GM21423 (cell line): ENCODE data around the gene XAGE2.
"Not testable (repeated sequence)": the region's sequence is repeated elsewhere in the genome, so short reads cannot be mapped to it uniquely, and the experiment has no call there.

Experiments used
- ATAC-seq: cut with Tn5 transposase; IDR thresholded peaks from one replicate; pipeline ENCODE4 v1.9.1; 2021; ENCODE audit warnings: mild to moderate bottlenecking, moderate library complexity; ENCODE audit not compliant: unreplicated experiment

XAGE2 gene, protein sequence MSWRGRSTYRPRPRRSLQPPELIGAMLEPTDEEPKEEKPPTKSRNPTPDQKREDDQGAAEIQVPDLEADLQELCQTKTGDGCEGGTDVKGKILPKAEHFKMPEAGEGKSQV

DNA sequence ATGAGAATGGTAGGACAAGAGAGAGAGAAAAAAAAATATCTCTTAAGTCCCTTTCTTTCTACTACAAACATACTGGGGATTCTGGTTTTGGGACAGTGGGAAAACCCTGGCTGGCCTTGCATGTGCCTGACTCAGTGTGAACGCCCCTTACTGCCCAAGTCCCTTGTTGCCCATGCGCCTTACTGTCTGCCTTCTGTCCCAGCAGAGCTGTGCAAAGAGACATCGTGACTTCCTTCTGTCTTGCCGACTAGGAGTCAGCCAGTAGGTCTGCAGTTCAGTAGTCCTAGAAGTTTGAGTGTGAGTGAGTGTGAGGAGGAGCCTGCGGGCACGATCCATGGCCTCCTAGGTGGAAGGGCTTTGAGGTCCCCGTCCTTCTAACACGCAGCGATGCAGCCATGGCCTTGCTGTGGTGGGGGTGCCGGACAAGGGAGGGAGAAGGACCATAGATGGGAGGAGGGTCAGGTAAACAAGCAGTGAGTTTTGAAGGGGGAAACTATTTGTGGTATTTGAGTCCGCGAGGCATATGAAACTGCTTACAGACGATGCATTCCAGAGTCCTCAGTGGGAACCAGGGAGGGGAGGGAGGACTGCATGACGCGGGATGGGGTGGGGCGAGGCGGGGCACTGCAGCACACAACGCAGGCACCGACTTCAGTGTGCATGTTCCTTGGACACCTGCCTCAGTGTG, at the start of gene XAGE2:
XAGE2 (plus strand) TSS at position 654 of the 688 bp plus-strand sequence. CDS start 994 bp downstream, outside the sequence.
- ATAC-seq = no peak

DNA sequence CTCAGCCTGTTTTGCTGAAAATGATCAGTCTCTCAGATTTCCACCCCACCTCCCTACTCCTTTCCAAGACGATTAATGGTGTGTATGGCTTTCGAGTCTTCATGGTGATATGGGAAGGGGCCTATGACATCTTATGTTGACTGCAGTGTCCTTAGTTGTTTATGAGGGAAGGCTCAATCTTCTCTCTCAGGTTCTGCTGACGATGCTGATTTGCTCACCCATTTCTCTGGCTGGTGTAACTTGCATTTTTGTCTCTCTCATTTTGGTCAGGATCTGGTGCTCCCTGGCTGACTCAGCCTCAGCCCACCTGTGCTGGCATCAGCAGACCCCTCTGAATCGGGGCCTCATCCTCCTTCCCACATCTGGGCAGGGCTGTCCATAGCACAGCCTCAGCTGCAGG, 31.4 kb upstream of the XAGE2 start:
- ATAC-seq = no peak

DNA sequence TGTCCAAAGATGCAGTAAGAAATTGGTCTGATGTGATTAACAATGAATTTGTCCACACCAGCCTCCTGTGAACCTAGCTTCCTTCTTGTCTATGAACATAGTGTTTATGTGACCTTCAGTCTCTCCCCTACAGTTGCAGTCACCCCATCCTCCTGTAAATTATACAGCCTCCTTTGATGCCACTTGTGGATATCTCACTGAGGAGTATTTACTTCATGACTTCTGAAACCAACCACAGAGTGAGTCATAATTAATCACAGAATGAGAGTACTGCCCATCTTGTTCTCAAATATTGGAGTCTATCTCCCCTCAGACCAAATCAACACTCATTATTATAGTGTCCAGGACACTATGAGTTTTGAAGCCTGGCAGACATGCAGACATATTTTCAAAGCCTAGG, 27.3 kb upstream of the XAGE2 start:
- ATAC-seq = no peak

DNA sequence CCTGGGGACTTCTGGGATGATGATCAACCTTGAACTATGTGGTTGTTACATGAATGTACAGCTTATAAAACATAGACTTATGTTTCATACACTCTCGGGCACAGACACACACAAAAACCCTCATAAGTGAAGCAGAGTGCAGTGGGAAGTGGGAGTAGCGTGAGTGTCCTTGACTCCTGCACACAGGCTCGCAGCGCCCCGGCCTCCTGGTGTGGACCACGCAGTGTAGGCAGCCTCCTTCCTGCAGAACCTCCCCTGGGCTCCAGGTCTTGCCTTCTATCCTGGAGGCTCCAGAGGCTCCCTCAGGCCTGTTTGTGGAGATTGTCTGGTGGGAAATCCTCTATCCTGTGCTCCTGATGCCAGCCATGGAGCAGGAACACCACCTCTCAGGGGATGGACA, 25.7 kb upstream of the XAGE2 start:
- not testable (repeated sequence) for ATAC-seq

DNA sequence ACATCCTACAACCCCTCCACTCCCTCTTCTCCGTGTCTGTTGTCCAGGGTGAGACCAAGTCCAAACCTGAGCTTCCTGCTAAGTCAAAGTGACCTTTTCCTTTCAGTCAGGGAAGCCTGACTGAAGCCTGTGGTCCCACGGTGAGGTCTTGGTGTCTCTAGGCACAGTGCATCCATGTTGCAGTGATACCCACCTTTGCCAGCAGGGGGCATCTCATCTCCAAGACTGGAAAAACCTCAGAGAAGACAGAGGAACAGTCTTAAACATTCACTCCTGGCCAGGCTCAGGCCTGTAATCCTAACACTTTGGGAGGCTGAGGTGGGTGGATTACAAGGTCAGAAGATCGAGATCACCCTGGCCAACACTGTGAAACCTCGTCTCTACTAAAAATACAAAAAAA, 23.4 kb upstream of the XAGE2 start:
- ATAC-seq = not testable (repeated sequence)

DNA sequence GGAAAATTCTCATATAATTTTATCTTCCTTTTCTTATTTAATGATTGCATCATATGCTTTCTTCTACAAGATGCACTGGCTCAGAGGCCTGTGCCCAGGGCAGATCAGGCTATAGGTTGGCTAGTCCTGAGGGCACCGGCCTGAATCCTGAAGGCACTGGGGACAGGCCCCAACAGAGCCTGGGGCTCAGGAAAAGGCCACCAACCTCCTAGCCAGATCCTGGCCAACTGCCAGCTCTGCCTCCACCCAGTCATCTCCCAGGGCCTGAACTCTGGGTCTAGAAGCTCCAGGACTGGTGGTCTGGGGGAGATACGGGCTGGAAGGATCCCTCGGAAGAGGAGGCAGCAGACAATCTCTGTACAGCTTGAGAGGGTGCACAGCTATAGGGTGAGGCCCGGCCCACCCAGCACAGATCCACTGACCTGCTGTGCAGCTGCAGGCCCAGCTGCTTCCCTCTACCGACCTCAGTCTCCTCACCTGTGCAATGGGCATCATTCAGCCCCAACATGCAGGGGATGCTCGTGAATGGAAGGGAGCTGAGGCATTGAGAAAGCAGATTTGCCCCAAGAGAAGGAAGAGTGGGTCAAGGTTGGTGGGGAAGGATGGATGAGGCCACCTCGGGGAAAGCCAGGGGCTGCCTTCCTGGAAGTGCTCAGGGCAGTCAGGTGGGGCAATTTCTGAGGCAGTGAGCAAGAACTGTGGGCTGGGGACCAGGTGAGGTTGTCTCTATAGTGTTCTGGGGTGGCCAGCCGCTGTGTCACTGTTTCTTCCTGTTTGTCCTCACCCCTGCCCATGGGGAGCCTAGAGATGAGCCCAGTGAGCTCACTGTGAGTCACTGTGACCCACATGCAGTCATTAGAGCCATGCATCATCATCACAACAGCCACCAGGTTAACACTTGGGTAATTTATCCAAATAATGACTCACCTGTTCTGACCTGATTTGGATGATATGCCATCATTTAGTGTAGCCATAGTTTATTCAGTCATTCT, 22.4 kb upstream of the XAGE2 start:
- no peak for ATAC-seq

DNA sequence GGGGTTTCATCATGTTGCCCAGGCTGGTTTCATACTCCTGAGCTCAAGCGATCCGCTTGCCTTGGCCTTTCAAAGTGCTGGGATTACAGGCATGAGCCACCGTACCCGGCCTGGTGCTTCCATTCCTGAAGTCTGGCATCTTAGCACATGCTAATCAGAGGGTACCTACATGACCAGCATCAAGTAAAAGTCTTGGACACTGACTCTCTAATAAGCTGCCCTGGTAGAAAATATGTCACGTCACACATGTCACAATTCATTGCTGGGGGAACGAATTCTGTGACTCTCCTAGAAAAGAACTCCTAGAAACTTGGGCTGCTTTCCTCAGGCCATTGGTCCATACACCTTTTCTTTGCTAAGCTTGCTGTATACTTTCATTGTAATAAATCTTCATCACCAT, 19.1 kb upstream of the XAGE2 start:
- ATAC-seq = no peak

DNA sequence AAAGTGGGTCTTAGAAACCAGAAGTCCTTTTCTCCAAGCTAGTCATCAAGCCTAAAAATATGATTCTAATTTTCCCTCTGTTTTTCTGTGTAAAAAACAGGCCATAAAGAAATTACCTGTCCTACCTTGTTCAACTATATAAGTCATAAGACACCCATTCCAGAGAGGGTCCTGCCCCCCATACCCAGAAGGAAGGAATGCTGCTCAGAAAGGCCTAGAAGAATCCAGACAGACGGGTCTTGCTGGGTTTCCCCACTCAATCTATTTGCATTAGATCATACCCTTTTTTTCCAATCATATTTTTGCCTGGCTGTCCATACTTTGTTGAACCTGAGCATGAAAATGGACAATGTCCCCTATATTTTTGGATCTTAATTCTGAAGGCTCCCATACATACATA, 16.3 kb upstream of the XAGE2 start:
- no peak for ATAC-seq

DNA sequence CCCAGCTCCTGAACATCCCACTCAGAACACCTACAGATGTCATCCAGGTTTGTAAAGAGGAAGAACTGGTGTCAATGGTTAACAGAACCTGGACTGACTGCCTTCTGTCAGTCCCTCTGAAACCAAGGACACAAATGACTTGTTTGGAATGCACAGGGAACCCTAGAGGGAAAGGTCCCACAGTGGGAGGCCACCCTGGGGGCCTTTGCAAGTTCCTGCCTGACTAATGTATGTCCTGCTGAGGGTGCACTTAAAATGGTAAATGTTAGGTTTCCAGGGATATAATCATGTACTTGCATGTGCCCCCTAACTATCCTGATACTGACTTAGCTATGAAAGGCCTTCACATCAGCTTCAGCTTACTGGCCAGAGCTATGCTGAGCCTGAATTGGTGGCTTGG, 15.0 kb upstream of the XAGE2 start:
- ATAC-seq = no peak

DNA sequence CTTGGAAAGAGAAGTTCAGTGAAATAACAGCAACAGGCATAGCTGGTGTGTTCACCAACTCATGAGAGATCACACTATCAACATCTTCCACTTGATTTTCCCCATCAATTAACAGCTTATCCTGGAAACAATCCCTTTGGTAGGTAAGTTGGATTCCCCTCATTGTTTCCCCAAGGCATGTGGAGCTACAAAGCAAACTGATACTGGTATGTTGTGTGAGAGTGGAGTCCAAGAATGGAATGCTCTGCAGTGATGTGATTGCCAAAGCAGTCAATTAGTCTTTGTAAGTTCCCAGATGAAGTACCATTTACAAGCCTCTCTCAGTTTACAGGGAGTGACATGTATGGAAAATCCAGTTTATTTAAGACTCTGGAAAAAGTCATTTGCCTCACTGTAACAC, 13.7 kb upstream of the XAGE2 start:
- no peak for ATAC-seq

DNA sequence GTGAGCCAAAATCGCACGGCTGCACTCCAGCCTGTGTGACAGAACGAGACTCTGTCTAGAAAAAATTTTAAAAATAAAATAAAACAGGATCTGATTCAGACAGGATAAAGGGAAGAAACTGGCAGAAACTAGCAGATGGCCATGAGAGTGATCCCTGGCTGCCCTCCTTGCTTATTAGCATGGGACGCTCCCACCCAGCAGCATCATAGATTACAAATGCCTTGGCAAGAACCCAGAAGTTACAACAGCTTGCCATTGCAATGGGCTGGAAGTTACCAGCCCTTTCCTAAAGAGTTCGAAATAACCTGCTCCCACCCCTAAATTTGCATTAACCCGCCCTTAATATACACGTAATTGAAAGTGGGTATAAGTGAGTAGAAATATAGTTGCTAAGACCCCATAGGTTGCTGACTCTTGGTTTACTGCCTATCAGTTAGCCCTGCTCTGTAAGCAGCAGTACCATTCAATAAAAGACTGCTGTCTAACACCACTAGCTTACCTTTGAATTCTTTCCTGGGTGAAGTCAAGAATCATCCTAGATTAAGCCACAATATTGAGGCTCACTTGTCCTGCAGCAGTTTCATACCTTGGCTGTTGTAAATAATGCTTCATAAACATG, 9.1 kb upstream of the XAGE2 start:
- no peak for ATAC-seq

DNA sequence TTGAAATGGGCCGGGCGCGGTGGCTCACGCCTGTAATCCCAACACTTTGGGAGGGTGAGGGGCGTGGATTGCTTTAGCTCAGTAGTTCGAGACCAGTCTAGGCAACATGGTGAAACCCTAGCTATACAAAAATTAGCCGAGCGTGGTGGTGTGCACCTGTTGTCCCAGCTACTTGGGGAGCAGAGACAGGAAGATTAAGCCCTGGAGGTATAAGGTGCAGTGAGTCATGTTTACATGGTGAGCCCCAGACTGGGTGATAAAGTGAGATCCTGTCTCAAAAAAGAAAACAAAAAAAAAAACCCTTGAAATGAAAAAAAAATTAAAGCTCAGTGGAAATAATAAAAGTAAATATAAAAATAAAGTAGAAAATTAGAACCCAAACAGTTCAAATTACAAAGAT, 6.9 kb upstream of the XAGE2 start:
- ATAC-seq = no peak

DNA sequence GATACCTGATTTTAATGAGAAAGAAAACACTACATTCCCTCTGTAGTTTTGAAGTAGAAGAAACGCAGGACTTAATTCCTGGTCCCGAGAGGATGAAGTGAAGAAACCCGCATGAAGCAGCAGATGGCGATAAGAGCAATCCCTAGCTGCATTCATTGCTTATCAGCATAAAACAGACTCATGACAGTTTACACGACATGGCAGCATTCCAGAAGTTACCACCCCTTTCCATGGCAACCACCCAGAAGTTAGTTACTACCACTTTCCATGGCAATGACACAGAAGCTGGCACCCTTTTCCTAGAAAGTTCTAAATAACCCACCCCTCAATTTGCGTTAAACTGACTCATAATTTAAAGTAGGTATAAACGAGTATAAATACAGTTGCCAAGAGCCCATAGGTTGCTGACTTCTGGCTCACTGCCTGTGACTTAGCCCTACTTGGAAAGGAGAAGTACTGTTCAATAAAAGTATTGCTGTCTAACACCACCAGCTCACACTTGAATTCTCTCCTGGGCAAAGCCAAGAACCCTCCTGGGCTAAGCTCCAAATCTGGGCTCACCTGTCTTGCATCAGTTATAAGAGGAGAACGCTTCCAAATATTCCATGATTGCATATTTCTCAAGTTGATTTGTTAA, 5.5 kb upstream of the XAGE2 start:
- ATAC-seq = no peak

DNA sequence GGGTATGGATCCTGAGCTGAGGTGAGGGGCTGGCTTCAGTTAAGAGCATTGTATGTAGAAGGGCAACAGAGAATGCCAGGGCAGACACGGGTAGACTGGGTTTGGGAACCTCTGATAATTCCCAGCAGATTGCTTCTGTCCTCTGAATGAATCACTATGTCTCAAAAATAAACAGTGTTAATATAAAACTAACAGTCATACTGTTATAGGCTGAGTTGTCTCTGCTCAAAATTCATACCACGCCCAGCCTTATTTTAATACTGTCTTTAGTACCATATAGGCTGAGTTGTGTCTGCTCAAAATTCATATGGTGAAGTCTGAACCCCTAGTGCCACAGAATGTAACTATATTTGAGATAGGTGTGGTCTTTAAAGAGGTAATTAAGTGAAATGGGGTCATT, 10.0 kb downstream of the XAGE2 start:
- ATAC-seq = no peak

DNA sequence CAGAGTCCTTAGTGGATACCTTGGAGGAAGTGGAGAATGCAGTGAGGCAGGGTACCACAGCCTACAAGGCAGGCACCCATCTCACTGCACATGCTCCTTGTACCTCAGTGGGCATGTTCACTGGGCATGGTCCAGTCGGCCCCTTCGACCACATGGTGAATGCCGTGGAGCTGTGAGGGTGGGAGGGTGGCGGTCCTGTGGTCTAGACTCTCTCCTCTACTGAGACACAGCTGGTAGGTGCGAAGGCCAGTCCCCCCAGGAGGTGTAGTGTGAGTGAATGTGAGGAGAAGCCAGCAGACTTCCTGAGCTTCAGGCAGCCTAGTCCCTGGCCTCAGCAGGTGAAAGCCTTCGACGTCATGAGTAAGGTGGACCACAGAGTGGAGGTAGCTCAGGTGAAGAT, 12.2 kb downstream of the XAGE2 start:
- ATAC-seq = no peak

DNA sequence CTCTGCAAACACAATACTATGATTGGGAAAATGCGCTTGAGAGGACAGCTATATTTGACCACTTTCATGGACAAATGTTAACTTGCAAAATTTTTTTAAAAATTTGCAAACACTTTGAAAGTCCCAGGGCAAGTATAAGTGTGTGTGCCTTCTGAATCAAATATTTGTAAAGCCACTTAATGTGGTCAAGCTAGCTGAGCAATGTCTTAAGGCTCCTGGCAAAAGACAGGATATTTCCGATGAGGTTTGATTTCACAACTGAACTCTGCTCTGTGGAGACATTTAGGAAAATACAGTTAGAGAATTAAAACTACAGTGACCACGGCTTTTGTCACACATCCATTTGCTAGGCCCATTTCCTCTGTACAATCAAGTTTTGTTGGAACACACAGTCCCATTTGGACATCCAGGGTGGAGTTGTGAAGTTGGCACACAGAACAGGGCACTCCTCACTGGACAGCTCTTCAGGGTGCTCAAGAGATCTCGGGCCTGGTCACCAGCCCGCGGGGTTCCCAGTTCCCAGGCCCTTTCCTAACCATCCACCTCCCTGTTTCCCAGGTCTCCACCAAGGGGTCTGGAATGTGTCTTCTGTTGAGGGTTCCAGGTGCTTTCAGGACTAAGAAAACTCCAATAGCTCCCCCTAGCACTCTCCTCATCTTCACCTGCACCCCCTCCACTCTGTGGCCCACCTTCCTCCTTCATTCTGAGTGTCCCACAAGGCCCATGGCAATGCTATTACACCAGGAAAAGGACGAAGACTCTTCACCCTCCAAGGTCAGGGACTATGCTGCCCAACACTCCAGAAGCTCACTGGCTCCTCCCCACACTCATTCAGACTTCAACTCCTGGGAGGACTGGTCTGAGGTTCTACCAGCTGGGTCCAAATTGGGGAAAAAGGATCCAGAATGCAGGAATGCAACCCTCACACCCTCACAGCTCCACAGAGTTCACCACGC, 41.9 kb downstream of the XAGE2 start:
- ATAC-seq = no peak

DNA sequence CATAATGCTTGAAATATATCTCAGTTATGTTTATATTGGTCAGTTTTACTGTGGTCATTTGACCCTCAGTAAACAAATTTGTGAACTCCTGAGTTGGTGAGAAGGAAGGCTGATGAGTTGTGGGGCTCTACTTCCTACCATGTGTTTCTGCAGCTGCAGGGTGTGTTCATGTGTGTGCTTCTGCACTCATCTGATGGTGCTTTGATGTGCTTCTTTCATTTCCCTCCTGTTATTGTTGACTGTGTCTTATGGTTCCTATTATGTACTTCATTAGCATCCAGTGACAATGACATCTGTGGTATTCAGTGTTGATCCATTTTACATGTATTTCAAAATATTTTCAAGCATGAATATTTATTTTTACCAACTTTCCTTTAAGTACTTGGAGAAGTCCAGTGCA, 46.5 kb downstream of the XAGE2 start:
- no peak for ATAC-seq

DNA sequence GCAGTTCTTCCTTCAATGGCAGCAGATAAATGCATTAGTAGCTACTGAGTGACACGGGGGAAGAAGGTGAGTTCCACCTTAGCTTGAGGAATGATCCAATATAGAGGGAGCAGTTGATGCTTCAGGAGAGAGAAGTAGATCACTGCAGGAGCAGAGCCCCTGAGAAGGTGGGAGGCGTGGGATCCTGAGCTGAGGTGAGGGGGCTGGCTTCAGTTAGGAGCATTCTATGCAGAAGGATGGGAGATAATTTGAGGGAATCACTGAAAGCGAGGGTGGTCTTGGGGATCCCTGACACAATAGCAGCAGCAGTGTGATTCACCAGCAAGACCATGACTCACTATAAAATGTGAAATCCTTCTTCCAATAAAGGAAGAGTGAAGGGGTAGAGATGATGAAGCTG, 48.0 kb downstream of the XAGE2 start:
- no peak for ATAC-seq

DNA sequence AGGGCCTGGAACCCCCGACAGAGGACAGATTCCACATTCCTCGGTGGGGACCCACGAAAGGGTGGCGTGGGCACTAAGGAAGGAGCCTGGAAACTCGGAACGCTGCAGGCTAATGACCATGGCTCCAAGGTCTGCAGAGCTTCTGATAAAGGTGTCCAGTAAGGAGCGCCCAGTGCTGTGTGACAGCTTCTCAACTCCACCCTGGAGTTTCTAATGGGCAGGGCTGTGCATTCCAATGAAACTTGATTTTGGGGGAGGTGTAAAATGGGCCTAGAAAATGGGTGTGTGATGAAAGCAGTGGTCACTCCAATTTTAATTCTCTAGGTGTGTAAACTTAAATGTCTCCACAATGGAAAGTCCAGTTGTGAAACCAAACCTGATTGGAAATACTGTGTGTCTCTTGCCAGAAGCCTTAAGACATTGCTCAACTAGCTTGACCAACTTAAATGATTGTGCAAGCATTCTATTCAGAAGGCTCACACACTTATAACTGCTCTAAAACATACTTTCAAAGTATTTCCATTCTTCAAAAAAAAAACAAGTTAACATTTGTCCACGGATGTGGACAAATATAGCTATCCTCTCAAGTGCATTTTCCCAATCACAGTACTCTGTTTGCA, 52.1 kb downstream of the XAGE2 start:
- no peak for ATAC-seq
